Endothelial cell of umbilical vein (primary cell): ENCODE measurements around the gene OPRL1. TPM values are rescaled to one million over a fixed set of nuclear protein-coding genes. Genes with fewer than 3 reads are reported as not detected.
A peak's percentile ranks its signal among the peaks of the same experiment; 100 is the strongest.

Experiments used
- BruUV-seq: library from RNA; stranded (reverse); fragments of 400-500 nt; replicated peaks from 2 replicates; lab custom pipeline; 2021; lab: Mats Ljungman, UMichigan
- CTCF ChIA-PET: fragments of 300-600, 350-600 bp; sonication (Branson Sonifier 250); formaldehyde crosslinking; loops from one replicate; lab custom pipeline; 2021; ENCODE audit warnings: antibody characterized with exemption, inconsistent platforms; lab: Charles Lee
- POLR2A ChIA-PET: fragments of 300-600, 350-600 bp; sonication (Branson Sonifier 250); formaldehyde crosslinking; loops from one replicate; lab custom pipeline; 2021; ENCODE audit warnings: antibody characterized with exemption, inconsistent platforms; lab: Charles Lee
- DNase-seq: peaks from one replicate; pipeline ENCODE4 v3.0.0-alpha.2; 2011; ENCODE audit warnings: low read depth, low spot score
- FAIRE-seq: peaks from 2 replicates; lab custom pipeline; 2011; peaks lifted over from hg19 to GRCh38; lab: Jason Lieb, UNC
- H2AFZ ChIP-seq: 2 replicates; pipeline ENCODE4 v1.6.0; 2012; ENCODE audit warnings: low read depth, low read length, control low read depth, inconsistent platforms
- H3K27ac ChIP-seq: 2 replicates; pipeline ENCODE4 v1.5.1; 2011; ENCODE audit warnings: low read depth, mild to moderate bottlenecking, control low read depth, low read length, moderate library complexity; ENCODE audit not compliant: insufficient read depth
- H3K27me3 ChIP-seq, 2 experiments: 2 replicates each; pipeline versions ENCODE4 v1.6.0 to v1.6.1; 2011; ENCODE audit warnings: low read length in 2 of 2, mixed read lengths in 1 of 2; ENCODE audit not compliant: control insufficient read depth in 2 of 2, insufficient read depth in 2 of 2
- H3K36me3 ChIP-seq, 2 experiments: 2 replicates in 1 of 2; 3 replicates in 1 of 2; pipeline ENCODE4 v1.5.1; 2011; ENCODE audit warnings: low read length in 2 of 2, mild to moderate bottlenecking in 1 of 2, moderate library complexity in 1 of 2; ENCODE audit not compliant: control insufficient read depth in 2 of 2, insufficient read depth in 2 of 2; ENCODE audit errors: extremely low read depth in 1 of 2
- H3K4me1 ChIP-seq: 3 replicates; pipeline ENCODE4 v1.5.1; 2011; ENCODE audit warnings: mild to moderate bottlenecking, low read length; ENCODE audit not compliant: control insufficient read depth, insufficient read depth; ENCODE audit errors: extremely low read depth
- H3K4me2 ChIP-seq: 2 replicates; pipeline ENCODE4 v1.6.1; 2011; ENCODE audit warnings: low read length, control low read depth, mixed read lengths; ENCODE audit not compliant: insufficient read depth
- H3K4me3 ChIP-seq, 3 experiments: fragments of 200-600 bp in 1 of 3; sonication (generic), shearing (Covaris generic) in 1 of 3; replicated peaks in 1 of 3; 2 replicates each; pipeline ENCODE4 v1.5.1; 2011 to 2016; ENCODE audit warnings: control low read depth in 3 of 3, low read length in 3 of 3, mild to moderate bottlenecking in 2 of 3, inconsistent platforms in 1 of 3, low read depth in 1 of 3, moderate library complexity in 1 of 3; ENCODE audit not compliant: insufficient read depth in 1 of 3
- H3K79me2 ChIP-seq: 2 replicates; pipeline ENCODE4 v1.6.0; 2012; ENCODE audit warnings: low read length, inconsistent platforms; ENCODE audit not compliant: control insufficient read depth, insufficient read depth
- H3K9ac ChIP-seq: replicated peaks from 2 replicates; pipeline ENCODE3; 2011; ENCODE audit warnings: low read length, control low read depth; ENCODE audit not compliant: insufficient read depth; ENCODE audit errors: extremely low read depth
- H3K9me1 ChIP-seq: replicated peaks from 3 replicates; pipeline ENCODE4 v1.6.0; 2011; ENCODE audit warnings: mild to moderate bottlenecking, low read length; ENCODE audit not compliant: control insufficient read depth, insufficient read depth; ENCODE audit errors: extremely low read depth
- H3K9me3 ChIP-seq: replicated peaks from 2 replicates; pipeline ENCODE4 v1.5.1; 2012; ENCODE audit warnings: low read length, inconsistent platforms; ENCODE audit not compliant: control insufficient read depth, insufficient read depth
- H4K20me1 ChIP-seq: replicated peaks from 2 replicates; pipeline ENCODE3; 2011; ENCODE audit warnings: mild to moderate bottlenecking, low read length; ENCODE audit not compliant: control insufficient read depth, insufficient read depth; ENCODE audit errors: extremely low read depth
- FOS ChIP-seq: IDR thresholded peaks from 2 replicates; pipeline ENCODE4 v1.6.1; 2011; ENCODE audit warnings: mild to moderate bottlenecking, low read length, moderate library complexity, borderline replicate concordance; ENCODE audit not compliant: insufficient read depth
- JUN ChIP-seq: IDR thresholded peaks from 2 replicates; pipeline ENCODE4 v1.6.1; 2011; ENCODE audit warnings: borderline replicate concordance, low read depth; ENCODE audit not compliant: insufficient read length, insufficient read depth
- MYC ChIP-seq: IDR thresholded peaks from one replicate; pipeline ENCODE4 v1.6.1; 2011; ENCODE audit warnings: mild to moderate bottlenecking, low read depth, low read length
- dilution Hi-C: fragments of 300-500 bp; cut with MboI; formaldehyde crosslinking; loops from one replicate; pipeline ENCODE4 v1.15.0; 2019; ENCODE audit warnings: low sequenced_read_pairs; ENCODE audit not compliant: extremely low pct_ligation_motif_present
- intact Hi-C: fragments of 100-400 bp; cut with micrococcal nuclease; formaldehyde crosslinking; loops from one replicate; pipeline ENCODE4 v1.10.0; 2022
- polyA plus RNA-seq, 4 experiments: library from polyadenylated mRNA; depleted of rRNA in 3 of 4; stranded (reverse) in 3 of 4; unstranded in 1 of 4; fragments of >200 nt; gene quantifications; 2 replicates each; pipeline versions ENCODE4 v1.2.1 to v1.2.3, GENCODE V29; 2011 to 2012; ENCODE audit warnings: missing spikeins in 1 of 4
- total RNA-seq: library from RNA; stranded (reverse); gene quantifications from 2 replicates; pipeline ENCODE4 v1.2.3, GENCODE V29; 2021
- TF ChIP-seq, protein P1 (sequence below), 2 donors: IDR thresholded peaks; 1 replicate in 1 of 2; 2 replicates in 1 of 2; pipeline ENCODE4 v1.5.1; 2011; ENCODE audit warnings: low read length in 2 of 2, mild to moderate bottlenecking in 2 of 2, moderate library complexity in 2 of 2, control low read depth in 1 of 2, inconsistent platforms in 1 of 2, low read depth in 1 of 2; ENCODE audit not compliant: insufficient read depth in 1 of 2; ENCODE audit errors: extremely low read depth in 1 of 2
- TF ChIP-seq, protein P2 (sequence below): IDR thresholded peaks from 2 replicates; pipeline ENCODE4 v1.6.1; 2011; ENCODE audit not compliant: insufficient read depth, insufficient read length

Gene OPRL1
- total and polyA plus RNA-seq, 2 donors (not counting 3 experiments of a cell fraction or from before 2014, with no cell fraction given): 1.9 to 2.0 TPM

DNA sequence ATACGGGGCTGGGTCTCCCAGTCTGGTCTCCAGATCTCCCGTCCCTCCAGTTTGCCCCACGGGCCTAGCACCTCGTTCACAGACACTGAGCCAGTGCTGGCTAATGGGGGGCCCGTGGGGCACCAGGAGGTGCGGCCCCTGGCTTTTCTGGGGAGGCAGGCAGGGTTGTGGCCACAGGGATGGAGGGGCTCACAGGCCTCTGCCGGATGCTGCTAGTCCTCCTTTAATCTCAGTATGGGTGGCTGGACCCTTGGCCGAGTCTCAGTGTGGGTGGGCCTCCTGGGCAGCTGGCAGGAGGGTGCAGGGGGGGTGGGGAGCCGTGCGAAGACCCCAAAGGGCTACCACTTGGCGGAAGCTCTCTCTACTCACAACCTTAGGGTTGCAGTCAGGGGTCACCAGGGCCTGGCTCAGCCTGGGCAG is 28.8 kb upstream of the OPRL1 start:
- no peaks in the 10 kb centered on the region for H3K27me3 ChIP-seq
- peaks cover 9 to 13% of the 10 kb centered on the region in 2 experiments for H3K36me3 ChIP-seq
- no peak overlapping the region for H2AFZ ChIP-seq
- ChIA-PET CTCF (interaction anchor here (1.0 to 15.2 kb wide), 3 partner anchors 12 to 71 kb away, joined by 3 to 412 read pairs (median 3); partner anchors contain the start of gene C20orf204), POLR2A (interaction anchor here (1.3 kb wide), 1 partner anchor 9 kb away, joined by 4 read pairs; no protein-coding TSS in a partner anchor)
- peaks cover 75% of the 10 kb centered on the region for H3K4me1 ChIP-seq
- no peak overlapping the region for H3K4me3 ChIP-seq
- FAIRE-seq: no peak
- dilution Hi-C loops (no loop called here), intact Hi-C loops (loop anchor here (10.0 kb wide), 1 partner anchor 156 kb away; the partner anchor contains the start of gene DNAJC5)
- TF ChIP-seq, protein P1, sequence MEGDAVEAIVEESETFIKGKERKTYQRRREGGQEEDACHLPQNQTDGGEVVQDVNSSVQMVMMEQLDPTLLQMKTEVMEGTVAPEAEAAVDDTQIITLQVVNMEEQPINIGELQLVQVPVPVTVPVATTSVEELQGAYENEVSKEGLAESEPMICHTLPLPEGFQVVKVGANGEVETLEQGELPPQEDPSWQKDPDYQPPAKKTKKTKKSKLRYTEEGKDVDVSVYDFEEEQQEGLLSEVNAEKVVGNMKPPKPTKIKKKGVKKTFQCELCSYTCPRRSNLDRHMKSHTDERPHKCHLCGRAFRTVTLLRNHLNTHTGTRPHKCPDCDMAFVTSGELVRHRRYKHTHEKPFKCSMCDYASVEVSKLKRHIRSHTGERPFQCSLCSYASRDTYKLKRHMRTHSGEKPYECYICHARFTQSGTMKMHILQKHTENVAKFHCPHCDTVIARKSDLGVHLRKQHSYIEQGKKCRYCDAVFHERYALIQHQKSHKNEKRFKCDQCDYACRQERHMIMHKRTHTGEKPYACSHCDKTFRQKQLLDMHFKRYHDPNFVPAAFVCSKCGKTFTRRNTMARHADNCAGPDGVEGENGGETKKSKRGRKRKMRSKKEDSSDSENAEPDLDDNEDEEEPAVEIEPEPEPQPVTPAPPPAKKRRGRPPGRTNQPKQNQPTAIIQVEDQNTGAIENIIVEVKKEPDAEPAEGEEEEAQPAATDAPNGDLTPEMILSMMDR (IDR thresholded peaks at IDR 0.05; ENCODE audit: extremely low read depth in 1 of 2, insufficient read depth in 1 of 2, low read depth in 1 of 2, low read length in 2 of 2): no peak
- no peak for TF ChIP-seq JUN
- no peak for TF ChIP-seq FOS
- TF ChIP-seq, protein P2, sequence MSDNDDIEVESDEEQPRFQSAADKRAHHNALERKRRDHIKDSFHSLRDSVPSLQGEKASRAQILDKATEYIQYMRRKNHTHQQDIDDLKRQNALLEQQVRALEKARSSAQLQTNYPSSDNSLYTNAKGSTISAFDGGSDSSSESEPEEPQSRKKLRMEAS: no peak
- TF ChIP-seq MYC: no peak
- no TSS peak for BruUV-seq
- H3K79me2 ChIP-seq: peaks cover 20% of the 10 kb centered on the region
- H3K27ac ChIP-seq: peak overlapping the region; percentile 27
- no peaks in the 10 kb centered on the region for H3K9me3 ChIP-seq
- DNase-seq: no peak
- no peak overlapping the region for H3K4me2 ChIP-seq
- H4K20me1 ChIP-seq: peaks cover 3% of the 10 kb centered on the region
- no peak overlapping the region for H3K9ac ChIP-seq
- no peaks in the 10 kb centered on the region for H3K9me1 ChIP-seq
